BLaER1 (cell line): Measurements from ENCODE around the gene S1PR1.
A peak's percentile ranks its signal among the peaks of the same experiment; 100 is the strongest.

Source experiments
- H3K27ac ChIP-seq: shearing (Covaris generic); formaldehyde crosslinking; 2 replicates; pipeline ENCODE4 v1.8.1; 2022
- H3K27me3 ChIP-seq: shearing (Covaris generic); formaldehyde crosslinking; 2 replicates; pipeline ENCODE4 v1.8.1; 2022
- H3K36me3 ChIP-seq: shearing (Covaris generic); formaldehyde crosslinking; 2 replicates; pipeline ENCODE4 v1.8.1; 2022
- H3K4me1 ChIP-seq: shearing (Covaris generic); formaldehyde crosslinking; 2 replicates; pipeline ENCODE4 v1.8.1; 2022
- H3K4me2 ChIP-seq: shearing (Covaris generic); formaldehyde crosslinking; 2 replicates; pipeline ENCODE4 v1.8.1; 2022
- H3K4me3 ChIP-seq: shearing (Covaris generic); formaldehyde crosslinking; 2 replicates; pipeline ENCODE4 v1.8.1; 2022
- H3K9ac ChIP-seq: shearing (Covaris generic); formaldehyde crosslinking; 2 replicates; pipeline ENCODE4 v1.8.1; 2022
- H3K9me3 ChIP-seq: shearing (Covaris generic); formaldehyde crosslinking; 2 replicates; pipeline ENCODE4 v1.8.1; 2022
- H4K20me1 ChIP-seq: shearing (Covaris generic); formaldehyde crosslinking; 2 replicates; pipeline ENCODE4 v1.8.1; 2022
- Cebpa-rat ChIP-seq: shearing (Covaris generic); IDR thresholded peaks from 2 replicates; pipeline ENCODE4 v1.8.1; 2022

S1PR1 gene

GRCh38 chr1:101244842-101245241 is 8.0 kb downstream of the S1PR1 start:
- no peak for TF ChIP-seq Cebpa-rat
- Histone ChIP-seq H3K27ac (no peak overlapping the region), H3K36me3 (peaks cover 14% of the 10 kb centered on the region), H3K9ac (no peak overlapping the region), H3K27me3 (no peaks in the 10 kb centered on the region), H3K4me1 (peaks cover 56% of the 10 kb centered on the region), H3K4me3 (no peak overlapping the region), H3K4me2 (no peak overlapping the region), H3K9me3 (no peaks in the 10 kb centered on the region), H4K20me1 (0 out of 2 replicates have a peak, but pooled peaks cover 4% of the 10 kb centered on the region)

- H3K9me3 ChIP-seq, result no peaks in the 10 kb centered on the region
- no peak overlapping the region for H3K4me3 ChIP-seq
- no peak overlapping the region for H3K27ac ChIP-seq
- no peaks in the 10 kb centered on the region for H4K20me1 ChIP-seq
- H3K36me3 ChIP-seq, result peaks cover 9% of the 10 kb centered on the region; the same call in 1 of the 2 replicates
- no peaks in the 10 kb centered on the region for H3K27me3 ChIP-seq
- no peak for TF ChIP-seq Cebpa-rat
- H3K9ac ChIP-seq, result no peak overlapping the region
- no peak overlapping the region for H3K4me2 ChIP-seq
- H3K4me1 ChIP-seq, result peaks cover 56% of the 10 kb centered on the region
These were observed 8.6 kb downstream of the S1PR1 start for GRCh38 chr1:101245246-101245927.

DNA sequence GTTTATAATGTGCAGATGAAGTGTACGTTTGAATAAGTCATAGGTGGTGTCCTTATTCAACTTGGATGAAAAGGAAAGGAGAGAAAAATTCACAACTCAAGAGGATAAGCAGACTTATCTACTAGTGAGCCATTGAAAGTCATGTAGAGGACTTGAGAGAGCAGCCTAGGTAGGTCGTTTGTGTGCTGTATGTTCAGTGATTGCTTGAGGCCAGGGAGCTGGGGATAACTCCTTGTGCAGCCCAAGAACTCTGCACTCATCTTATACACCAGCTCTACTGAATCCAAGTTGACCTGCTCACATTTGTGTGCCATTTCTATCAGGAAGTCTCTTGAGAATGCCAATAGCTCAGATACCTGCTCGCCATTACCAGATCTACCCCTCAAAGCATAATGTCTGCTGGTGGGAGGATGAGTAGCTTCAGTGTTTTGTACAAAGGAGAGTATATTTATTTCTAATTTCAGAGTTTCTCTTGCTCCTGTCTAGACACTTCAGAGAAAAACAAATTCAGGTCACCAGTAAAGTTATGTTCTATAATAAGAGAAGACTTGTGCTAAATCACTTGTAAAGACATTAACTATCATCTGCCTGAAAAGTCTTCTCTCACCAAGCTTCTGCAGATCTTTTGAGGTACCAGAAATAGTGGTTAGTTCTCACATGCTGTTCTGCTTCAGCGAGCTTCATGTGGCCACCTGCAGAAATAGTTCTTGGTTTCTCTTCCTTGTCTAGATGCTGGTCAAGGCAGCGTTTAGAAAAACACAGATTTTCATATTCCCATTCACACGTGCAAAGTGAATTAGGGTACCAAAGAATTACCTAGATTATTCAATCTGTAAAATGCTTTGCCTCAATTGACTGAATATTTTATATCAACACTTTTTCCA is 10.8 kb downstream of the S1PR1 start:
- Histone ChIP-seq H3K36me3 (peaks cover 1% of the 10 kb centered on the region; the same call in 1 of the 2 replicates), H3K9ac (no peak overlapping the region), H3K4me1 (peaks cover 50% of the 10 kb centered on the region), H4K20me1 (no peaks in the 10 kb centered on the region), H3K9me3 (no peaks in the 10 kb centered on the region), H3K27ac (peak overlapping the region; percentile 54), H3K4me3 (no peak overlapping the region), H3K4me2 (peak overlapping the region; percentile 78), H3K27me3 (no peaks in the 10 kb centered on the region)
- TF ChIP-seq Cebpa-rat, result no peak

GRCh38 chr1:101250222-101250621 is 13.4 kb downstream of the S1PR1 start:
- H3K9me3 ChIP-seq, result no peaks in the 10 kb centered on the region
- H3K4me2 ChIP-seq, result peak overlapping the region; percentile 38
- no peak for TF ChIP-seq Cebpa-rat

GRCh38 chr1:101250656-101251272 is 13.9 kb downstream of the S1PR1 start:
- H3K9me3 ChIP-seq, result no peaks in the 10 kb centered on the region
- peak overlapping the region; percentile 38 for H3K4me2 ChIP-seq
- no peak overlapping the region for H3K9ac ChIP-seq
- no peak for TF ChIP-seq Cebpa-rat
- no peak overlapping the region for H3K27ac ChIP-seq
- no peaks in the 10 kb centered on the region for H3K36me3 ChIP-seq
- no peaks in the 10 kb centered on the region for H3K27me3 ChIP-seq
- H4K20me1 ChIP-seq, result no peaks in the 10 kb centered on the region
- H3K4me1 ChIP-seq, result peaks cover 50% of the 10 kb centered on the region
- H3K4me3 ChIP-seq, result no peak overlapping the region

More at GRCh38 chr1:101250222-101250621, 13.4 kb downstream of the S1PR1 start:
- no peaks in the 10 kb centered on the region for H4K20me1 ChIP-seq
- H3K9ac ChIP-seq, result no peak overlapping the region
- H3K4me1 ChIP-seq, result peaks cover 50% of the 10 kb centered on the region
- H3K36me3 ChIP-seq, result no peaks in the 10 kb centered on the region
- H3K27ac ChIP-seq, result no peak overlapping the region
- H3K4me3 ChIP-seq, result no peak overlapping the region
- no peaks in the 10 kb centered on the region for H3K27me3 ChIP-seq

- Histone ChIP-seq H3K36me3 (no peaks in the 10 kb centered on the region), H4K20me1 (no peaks in the 10 kb centered on the region), H3K27ac (no peak overlapping the region), H3K9ac (no peak overlapping the region), H3K9me3 (no peaks in the 10 kb centered on the region), H3K4me3 (no peak overlapping the region), H3K4me2 (no peak overlapping the region), H3K4me1 (peaks cover 43% of the 10 kb centered on the region), H3K27me3 (no peaks in the 10 kb centered on the region)
- no peak for TF ChIP-seq Cebpa-rat
These were observed 14.7 kb downstream of the S1PR1 start for GRCh38 chr1:101251504-101251903.

DNA sequence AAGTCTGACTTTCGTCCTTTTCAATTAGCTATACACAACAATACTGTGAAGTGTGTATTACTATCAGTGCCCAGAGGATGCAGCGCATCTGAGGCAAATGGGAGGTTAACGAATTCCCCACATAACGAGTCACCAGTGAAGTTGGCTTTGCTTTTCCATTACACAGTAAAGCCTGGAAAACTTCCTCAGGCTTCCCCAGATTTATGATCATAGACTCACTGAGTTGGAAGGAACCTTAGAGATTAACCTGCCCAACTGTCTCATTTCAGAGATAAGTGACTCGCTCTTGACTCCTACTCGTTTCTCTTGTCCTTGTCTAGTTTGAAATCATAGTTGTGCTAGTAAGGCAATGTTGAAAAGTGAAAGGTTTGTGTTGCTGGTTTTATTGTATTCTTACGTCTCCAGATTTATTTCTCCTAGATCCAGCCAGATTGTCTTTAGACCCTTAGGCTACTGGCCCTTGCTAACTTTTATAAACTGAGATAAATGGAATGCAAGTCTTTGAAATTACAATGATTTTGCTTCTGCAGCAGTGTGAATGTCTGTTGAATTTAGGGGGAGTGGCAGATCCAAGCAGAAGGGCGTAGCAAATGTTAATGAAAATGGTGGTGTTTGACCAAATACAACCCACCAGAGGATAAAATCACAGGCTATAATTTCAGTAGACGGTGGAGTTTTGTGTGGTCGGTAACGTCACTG is 17.3 kb downstream of the S1PR1 start:
- no peak overlapping the region for H3K4me2 ChIP-seq
- H3K4me1 ChIP-seq, result peaks cover 31% of the 10 kb centered on the region
- H3K9me3 ChIP-seq, result no peaks in the 10 kb centered on the region
- H3K27ac ChIP-seq, result no peak overlapping the region
- no peaks in the 10 kb centered on the region for H3K27me3 ChIP-seq
- TF ChIP-seq Cebpa-rat, result no peak
- no peaks in the 10 kb centered on the region for H4K20me1 ChIP-seq
- H3K36me3 ChIP-seq, result no peaks in the 10 kb centered on the region
- no peak overlapping the region for H3K4me3 ChIP-seq
- no peak overlapping the region for H3K9ac ChIP-seq

- Histone ChIP-seq H3K9me3 (no peaks in the 10 kb centered on the region), H3K4me2 (peak overlapping the region; percentile 6; the same call in 1 of the 2 replicates), H3K4me3 (no peak overlapping the region), H3K27me3 (no peaks in the 10 kb centered on the region), H3K27ac (no peak overlapping the region), H3K36me3 (no peaks in the 10 kb centered on the region), H3K4me1 (peaks cover 25% of the 10 kb centered on the region), H4K20me1 (no peaks in the 10 kb centered on the region), H3K9ac (no peak overlapping the region)
- no peak for TF ChIP-seq Cebpa-rat
These were observed 20.9 kb downstream of the S1PR1 start for GRCh38 chr1:101257500-101258325.

DNA sequence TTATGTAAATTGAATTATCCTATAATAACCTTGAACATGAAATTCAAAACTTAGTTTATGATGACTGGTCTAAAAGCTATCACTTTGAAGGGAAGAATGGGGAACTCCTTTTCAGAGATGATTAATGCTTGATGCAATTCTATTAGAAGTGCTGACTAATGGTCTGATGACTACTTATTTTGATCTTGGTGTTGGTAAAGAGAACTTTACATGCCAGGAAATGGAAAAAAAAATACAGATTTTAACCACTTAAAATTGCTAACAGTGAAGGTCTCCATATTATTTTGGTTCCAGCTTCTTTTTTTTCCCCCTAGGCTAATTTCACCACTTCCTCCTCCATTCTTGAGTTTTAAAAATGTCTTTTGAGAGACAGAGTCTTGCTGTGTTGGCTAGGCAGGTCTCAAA is 22.9 kb downstream of the S1PR1 start:
- Histone ChIP-seq H3K9me3 (no peaks in the 10 kb centered on the region), H4K20me1 (no peaks in the 10 kb centered on the region), H3K4me3 (no peak overlapping the region), H3K4me1 (peaks cover 37% of the 10 kb centered on the region), H3K9ac (no peak overlapping the region), H3K27me3 (no peaks in the 10 kb centered on the region), H3K27ac (no peak overlapping the region), H3K4me2 (peak overlapping the region; percentile 34), H3K36me3 (no peaks in the 10 kb centered on the region)
- no peak for TF ChIP-seq Cebpa-rat
